ENCODE results near the gene C1orf21. TPM values are rescaled to one million over a fixed set of nuclear protein-coding genes. Genes with fewer than 3 reads are reported as not detected.

C1orf21 gene
- total RNA-seq, 1 donor from 2014 or later: 3.3 TPM

DNA sequence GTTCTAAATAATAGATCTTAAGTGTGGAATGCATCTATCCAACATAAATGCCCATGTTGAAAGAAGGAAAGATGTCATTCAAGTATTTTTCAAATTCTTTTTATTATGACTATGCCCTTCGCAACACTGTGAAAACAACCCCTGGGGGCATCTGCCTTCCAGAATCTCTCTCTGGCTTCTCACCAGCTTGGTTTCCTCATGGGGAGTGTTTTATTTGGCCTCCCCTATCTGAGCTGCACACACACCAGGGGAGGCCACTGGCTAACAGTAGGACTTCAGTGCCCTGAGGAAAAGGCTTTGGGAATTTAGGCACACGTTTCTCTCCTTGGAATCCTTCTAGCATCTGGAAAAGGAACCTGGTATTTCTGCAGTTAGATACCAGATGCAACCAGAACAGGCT, 237.2 kb downstream of the C1orf21 start:
- intact Hi-C loops (cut with micrococcal nuclease): no loop called here

DNA sequence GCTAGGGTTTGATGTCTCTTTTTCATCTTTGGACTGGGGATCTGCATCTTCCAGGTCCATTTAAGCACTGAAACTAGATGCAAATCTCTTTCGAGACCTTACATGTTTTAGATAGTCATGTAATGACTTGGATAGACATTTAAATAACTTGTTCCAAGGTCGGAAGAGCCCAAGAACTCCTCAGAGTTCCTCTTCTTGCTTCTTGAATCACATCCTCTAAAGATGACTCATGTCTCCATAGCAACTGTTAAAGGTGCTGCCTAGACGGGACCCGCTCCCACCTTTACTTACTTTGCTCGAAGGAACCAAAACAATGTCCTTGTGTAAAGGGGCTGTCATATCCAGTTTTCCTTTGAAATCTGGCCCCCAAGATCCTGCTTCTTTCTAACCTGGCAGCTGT, 237.8 kb downstream of the C1orf21 start:
- intact Hi-C loops (cut with micrococcal nuclease): no loop called here

DNA sequence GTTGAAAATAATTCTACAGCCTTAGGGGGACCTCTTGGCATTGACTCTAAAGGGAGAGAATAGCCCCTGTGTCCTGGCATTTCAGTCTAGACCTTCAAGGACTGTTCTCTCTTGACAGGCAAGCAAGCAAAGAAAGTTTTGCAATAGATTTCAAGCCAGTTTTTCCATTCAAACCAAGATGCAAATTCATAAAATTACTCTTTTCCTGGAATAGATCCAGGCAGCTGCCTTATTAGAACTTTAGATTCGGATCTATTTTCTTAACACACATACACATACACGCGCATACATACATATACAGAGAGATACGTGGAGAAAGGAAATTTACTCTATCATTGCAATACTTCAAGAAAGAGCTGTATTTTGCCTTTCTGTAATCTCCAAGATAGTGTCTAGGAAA, 238.4 kb downstream of the C1orf21 start:
- intact Hi-C loops (cut with micrococcal nuclease): no loop called here

DNA sequence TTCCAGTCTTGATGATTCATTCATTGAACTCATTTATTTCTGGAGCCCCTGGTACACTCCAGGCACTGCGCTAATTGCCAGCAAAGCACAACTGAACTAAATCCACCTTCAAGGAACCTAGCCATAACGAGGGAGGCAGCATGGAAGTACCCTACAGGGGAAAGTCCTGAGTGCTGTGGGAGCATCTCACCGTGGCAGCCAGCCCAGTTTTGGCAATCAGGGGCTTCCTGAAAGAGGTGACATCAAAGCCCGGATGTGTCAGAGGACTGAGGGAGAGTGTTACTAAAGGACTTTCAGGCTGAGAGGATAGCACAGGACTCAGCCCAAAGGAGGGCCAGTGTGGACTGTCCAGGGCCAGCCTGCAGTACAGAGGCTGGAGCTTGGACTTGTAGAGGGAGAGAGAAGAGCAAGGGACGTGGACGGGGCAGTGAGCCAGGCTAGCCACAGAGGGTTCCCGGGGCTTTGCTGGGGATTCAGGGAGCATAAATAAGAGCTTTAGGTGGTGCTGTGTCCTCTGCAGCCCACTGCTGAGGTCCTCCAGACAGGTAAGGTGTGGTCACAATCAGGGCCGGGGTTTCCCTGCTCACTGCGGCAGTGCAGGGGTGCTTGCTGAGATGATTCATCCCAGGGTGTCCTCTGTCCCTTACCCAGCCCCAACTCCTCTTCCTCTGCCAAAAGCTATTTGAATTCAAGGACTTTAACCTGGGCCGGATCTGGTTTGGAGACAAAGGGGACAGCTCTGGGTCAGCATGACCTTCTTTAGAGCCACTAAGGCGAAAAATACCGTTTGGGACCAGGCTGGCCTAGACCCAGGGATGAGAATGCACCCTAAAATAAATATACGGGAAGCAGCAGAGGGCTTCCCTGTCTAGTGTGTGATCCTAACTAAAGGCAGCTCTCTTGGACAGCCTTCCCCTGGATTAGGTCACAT, 239.5 kb downstream of the C1orf21 start:
- intact Hi-C loops (cut with micrococcal nuclease): no loop called here

DNA sequence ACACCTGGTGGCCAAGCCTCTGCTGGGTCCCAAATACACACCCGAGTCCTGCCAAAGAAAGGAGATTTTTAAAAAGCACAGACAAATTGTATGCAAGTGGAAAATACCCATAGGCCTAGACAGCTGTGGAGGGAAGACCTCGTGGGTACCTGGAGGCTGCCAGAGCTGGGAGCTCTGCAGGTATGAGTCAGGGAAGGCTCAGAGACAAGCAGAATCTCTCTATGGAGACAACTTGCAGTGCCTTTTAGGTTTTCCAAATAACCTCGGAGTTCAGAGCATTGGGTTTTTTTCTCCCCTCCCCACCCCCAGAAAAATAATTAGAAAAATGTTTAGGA, 240.1 kb downstream of the C1orf21 start:
- intact Hi-C loops (cut with micrococcal nuclease): no loop called here

DNA sequence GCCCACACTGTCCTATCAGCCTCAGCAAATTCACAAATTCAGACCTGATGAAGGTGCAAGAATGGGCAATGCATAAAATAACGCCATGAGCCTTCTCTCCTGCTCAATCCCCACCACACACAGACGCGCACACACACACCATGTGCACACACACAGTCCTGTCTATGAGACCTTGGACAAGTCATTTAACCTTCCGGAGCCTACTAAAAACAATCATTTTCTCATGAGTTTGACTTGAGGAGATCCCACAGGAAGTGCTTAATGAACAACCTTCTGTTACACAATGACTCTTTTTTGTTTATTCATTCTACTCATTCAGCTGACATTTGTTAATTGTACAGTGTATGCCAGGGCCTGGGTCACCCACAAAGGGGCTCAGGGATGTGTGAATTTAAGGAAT, 242.4 kb downstream of the C1orf21 start:
- intact Hi-C loops (cut with micrococcal nuclease): no loop called here

DNA sequence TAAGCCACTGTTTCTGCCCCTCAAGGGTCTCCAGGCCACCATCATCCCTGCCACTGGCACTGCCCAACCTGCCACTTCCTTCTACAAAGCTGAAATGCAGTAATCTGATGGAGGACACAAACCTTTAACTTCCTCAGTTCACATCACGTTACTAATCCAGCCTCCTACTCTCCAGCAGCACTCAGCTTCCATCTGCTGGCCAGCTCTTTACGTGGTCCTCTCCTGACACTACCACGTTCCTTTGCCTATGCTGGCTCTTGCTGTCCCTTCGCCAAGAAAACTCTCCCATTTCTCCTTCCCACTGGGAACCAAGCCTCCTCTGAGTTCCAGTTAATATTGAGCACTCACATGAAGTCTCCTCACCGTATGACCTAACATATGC, 243.8 kb downstream of the C1orf21 start:
- intact Hi-C loops (cut with micrococcal nuclease): no loop called here

DNA sequence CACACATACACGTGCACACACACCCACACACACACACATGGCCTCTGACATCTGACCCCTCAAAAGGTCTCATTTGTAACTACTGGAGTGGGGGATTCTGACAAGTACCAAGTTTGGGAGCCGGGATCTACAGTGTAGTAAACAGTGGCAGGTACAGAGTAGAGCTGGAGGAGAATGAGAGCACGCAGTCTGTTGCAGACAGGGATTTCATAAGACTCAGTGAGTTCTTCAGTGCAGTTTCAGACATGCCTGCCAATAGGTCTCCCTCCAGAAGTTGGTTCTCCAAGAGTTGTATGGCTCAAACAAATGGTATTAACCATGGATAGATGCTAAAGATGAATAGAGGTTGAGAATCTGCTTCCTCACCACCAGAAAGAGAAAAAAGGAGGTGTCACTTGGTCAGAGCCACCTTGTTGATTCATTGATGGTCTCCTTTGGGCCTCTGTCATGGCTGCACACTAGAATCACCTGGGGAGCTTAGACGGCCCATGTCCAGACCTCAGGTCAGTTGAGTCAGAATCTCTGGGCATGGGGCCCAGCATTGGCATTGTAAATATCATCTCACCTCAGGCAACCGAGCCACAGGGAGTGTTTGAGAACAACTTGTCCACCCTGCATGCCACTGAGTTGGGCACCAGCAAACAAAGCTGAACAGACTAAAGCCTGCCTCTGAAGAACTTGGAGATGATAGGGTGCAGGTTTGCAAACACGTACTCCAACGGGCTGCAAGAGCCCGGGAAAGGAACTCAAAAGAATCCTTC, 245.8 kb downstream of the C1orf21 start:
- intact Hi-C loops (cut with micrococcal nuclease): no loop called here

DNA sequence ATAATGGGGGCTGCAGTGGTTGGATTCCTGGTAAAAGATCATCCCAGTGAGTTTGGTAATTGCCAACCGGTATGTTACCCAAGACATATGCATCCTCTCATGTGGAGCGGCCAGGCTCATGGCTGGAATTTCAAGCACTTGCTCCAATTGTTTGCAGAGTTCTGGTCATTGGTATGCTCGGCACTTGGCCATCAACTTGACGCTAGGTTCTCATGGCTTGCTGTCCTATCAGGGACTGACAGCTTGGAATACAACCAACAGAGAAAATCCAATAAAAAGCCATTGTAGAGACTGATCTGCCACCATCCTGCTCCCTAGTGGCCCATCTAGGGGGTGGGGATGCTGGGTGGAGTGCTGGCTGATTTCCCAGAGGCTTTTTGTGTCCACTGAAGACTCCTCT, 247.0 kb downstream of the C1orf21 start:
- intact Hi-C loops (cut with micrococcal nuclease): no loop called here

DNA sequence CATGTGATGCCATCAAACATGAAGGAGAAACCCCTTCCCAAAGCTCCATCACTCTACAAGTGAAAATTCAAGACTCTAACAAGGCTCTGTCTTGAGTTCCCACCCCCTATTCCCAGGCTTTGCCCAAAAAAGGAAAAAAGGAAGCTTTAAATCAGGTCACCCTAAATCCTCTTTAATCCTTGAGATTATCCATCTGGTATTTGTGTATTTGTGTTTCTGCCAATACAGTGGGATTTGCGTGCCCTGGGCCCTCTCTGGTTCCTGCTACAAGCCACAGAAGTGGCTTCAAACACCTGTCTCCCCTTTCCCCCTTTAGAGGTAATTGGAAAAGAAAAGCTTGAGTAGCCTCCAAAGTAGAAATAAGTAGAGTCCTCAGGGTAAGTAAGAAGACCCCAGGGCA, 247.5 kb downstream of the C1orf21 start:
- intact Hi-C loops (cut with micrococcal nuclease): no loop called here

DNA sequence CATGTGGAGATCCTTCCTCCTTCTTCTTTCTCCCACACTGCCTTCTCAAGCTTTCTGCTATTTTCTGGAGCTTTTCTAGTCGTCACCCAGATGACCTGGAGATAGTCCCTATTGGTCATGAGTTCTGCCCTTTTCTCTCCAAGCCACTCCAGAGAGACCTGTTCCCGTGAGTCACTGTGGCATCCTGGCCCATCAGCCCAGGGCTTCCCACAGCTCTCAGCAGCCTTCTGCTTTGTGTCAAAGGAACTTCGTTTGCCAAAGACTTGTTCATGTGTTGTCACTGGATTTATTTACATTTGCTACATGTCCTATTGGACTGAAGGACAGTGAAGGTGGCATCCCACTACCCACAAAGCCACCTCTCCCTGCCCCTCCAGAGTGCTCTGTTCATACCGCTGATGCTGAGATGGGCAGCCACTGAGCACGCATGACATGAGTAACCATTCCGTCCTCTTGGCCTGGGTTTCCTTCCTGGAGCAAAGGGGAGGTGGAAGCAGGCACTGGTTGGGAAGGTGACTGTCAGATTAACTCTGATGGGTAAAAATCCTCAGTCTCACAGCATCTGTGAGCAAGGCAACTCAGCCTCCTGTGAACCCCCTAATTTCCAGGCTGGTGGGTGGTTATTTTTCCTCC, 248.6 kb downstream of the C1orf21 start:
- intact Hi-C loops (cut with micrococcal nuclease): no loop called here

DNA sequence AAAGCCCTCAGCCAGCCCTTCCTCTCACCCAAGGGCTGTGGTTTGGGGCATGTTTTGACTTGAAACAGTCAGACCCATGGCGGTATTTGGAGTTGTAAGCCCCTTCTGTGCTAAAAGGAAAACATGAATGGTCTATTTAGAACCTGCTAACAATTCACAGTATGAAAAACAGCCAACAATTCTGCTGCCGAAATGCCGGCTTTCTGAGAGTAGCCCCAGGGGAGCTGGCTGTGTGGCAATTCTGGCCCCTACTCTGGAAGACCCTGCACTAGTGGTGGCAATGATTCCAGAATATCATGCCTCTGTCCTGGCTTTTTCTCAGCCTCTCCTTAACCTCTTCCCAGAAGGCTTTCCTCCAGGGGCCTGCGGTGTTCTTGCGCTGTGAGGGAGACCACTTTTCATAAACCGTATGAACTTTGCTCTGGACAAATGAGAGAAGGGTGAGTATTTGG, 249.2 kb downstream of the C1orf21 start:
- intact Hi-C loops (cut with micrococcal nuclease): no loop called here

DNA sequence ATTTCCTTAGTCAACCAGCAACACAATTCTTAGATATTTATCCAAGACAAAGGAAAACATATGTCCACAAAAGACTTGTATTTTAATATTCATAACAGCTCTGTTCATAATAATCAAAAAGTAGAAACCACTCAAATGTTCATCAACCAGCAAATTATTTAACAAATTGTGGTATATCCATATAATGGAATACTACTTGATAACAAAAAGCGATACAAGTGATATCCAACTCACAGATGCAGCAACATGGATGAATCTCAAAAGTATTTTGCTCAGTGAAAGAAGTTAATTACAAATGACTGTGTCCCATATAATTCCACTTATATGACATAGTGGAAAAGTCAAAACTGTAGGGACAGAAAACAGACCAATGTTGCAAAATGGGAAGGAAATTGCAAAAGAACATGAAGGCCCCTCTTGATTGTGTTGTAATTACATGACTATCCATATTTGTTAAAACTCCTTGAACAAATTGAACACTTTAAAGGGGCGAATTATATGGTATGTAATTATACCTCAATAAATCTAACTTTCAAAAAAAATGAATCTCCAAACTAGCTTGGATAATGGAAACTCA, 250.9 kb downstream of the C1orf21 start:
- intact Hi-C loops (cut with micrococcal nuclease): no loop called here

DNA sequence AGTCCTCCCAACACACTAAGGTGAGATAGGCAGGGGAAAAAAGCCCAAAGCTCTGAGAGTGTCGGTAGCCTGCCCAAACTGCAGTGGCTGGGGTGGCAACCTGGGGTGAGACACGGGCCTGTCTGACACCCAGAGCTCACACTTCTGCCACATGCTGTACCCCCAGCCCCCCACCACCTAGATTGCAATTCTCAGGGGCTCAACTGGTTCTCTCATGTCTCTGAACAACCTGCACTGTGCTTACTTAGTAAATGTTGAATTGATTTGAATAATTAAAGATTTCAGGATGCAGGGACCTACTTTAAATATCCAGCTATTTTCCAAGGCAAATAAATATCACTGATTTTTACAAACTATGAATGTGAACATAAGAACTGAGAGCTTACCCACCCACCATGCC, 252.4 kb downstream of the C1orf21 start:
- intact Hi-C loops (cut with micrococcal nuclease): no loop called here

DNA sequence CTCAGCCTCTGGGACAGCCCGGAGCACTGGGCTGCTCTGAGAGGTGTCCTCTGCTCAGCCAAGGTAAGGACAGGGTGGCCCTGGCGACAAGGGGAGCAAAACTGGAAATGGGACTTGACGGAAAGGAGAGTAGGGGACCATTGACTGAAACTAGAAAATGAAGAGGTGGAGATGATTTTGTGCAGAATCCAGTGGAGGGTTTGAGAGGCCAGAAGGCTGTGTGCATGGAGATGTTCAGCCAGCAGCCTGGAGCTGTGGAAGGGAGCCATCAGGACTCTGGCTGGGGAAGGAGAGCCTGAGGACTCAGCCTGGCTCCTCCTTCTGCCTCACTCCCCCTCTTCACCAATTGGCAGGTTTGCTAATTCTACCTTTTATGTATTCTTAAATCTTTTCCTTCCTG, 253.7 kb downstream of the C1orf21 start:
- intact Hi-C loops (cut with micrococcal nuclease): no loop called here

DNA sequence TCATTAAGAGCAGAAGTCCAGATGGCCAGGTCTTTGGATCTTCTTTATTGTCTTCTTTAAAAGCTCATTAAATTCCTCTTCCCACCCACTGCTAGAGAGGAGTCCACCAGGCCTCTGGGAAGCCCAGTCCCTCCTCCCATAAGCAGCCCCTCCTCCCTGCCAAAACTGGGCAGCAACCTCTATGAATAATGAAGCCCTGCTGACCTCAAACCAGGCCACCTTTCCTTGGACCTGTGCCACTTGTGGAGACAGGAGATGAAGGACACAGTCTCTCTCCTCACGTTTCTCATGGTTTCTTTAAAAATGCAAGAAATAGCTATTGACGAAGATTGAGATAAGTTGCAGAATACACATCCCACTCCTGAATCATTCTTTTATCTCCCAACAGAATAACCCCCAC, 255.1 kb downstream of the C1orf21 start:
- intact Hi-C loops (cut with micrococcal nuclease): no loop called here

DNA sequence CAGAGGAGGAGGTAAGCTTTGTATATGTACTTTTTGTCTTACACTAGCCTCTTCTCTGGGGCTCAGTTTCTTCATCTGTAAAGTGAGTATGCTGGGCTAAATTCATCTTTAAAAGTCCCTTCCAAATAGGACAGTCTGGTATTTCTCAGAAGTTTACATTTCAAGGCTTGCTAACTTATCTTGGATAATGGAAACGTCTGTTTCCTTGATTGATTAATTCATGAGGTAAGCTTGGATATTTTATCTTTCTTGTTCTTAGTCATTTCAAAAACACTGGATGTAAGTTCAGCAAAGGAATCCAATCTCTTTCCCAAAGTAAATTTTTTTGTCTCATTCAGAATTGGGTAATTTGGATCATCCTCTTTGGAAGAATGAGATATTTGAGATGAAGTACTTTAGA, 256.8 kb downstream of the C1orf21 start:
- intact Hi-C loops (cut with micrococcal nuclease): no loop called here

DNA sequence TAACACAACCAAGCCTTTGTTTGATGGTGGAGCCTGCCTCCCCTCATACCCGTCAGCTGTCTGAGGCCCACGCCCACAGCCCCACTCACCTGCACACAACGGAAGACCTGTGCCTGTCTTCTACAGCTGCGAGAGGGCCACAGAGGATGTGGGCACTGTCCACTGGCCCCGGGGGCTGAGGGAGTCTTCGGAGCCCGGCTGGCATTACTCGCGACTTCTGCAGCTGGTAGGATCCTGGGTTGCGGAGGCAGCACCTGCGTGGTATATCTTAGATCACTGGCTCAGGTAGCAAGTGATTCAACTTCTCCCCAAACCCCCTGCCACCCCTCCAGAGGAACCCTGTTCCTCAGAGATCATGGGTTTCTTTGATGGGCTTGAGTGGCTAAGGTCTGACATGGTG, 257.9 kb downstream of the C1orf21 start:
- intact Hi-C loops (cut with micrococcal nuclease): no loop called here

DNA sequence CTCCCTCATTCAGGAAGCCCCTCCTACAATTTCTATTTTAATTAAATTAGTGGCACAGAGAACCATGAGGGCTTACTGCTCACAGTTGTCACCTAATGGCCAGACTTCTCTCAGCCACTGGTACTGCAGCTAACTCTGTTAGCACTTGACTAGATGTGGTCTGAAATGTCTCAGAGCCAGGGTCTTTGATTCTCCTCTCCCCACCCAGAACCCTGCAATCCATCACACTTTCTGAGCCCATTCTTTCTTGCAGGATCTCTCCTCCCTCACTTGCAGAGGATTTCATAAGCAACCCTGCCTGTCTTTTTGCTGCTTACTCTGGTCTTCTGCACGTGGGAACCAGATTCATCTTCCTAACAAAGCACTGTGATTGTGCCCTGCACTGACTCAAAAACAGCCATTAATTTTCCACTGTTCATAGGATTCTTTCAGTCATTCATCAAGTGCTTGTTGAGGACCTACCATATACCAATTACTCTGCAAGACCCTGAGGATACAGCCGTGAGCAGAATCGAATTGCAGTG, 259.4 kb downstream of the C1orf21 start:
- intact Hi-C loops (cut with micrococcal nuclease): no loop called here

DNA sequence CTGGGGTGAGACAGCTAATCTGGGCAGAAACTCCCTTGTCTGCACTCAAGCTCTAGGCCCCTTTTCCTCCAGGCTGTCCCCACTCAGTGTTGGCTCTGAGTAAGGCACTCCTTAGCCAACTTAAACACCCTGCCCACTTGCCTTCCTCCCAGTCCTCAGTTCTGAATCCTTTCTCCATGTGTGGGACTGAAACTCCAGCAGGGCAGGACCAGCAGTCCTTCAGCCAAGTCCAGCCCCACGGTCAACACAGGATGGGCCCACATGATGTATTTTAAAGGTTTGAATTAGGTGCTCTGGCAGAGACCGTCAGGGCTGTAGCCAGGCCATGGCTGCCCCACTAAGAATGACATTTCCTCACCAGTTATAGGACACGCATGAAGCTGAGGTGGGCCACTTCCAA, 260.0 kb downstream of the C1orf21 start:
- intact Hi-C loops (cut with micrococcal nuclease): no loop called here

DNA sequence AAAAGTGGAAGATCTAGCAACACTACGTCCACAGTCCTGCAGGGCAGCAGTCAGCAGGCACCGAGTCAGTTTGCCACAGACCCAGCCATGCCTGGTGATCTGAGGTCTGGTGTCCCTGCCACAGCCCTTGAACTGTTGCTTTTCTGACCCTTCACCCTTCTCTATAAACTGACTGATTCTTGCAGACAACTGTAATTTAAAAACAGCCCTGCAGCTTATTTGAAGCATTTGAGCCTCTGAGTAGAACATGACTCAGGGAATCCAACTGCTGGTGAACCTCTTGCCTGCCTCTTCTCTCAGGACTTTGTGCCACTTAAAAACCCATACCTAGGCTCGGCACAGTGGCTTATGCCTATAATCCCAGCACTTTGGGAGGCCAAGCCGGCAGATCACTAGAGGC, 260.6 kb downstream of the C1orf21 start:
- intact Hi-C loops (cut with micrococcal nuclease): no loop called here

Measured in T-helper 2 cell treated with Interferon-gamma antibody and Interleukin-4, amounts not matched to agents 100 ng/mL and 5 ng/mL, for 36 hours (primary cell).